Ovary (tissue), 9 donors: ENCODE data around the gene EIF5A. TPM values are rescaled to one million over a fixed set of nuclear protein-coding genes. Genes with fewer than 3 reads are reported as not detected.

Experiments
- DNase-seq, 5 donors: peaks; one replicate each; pipeline ENCODE4 v3.0.0-alpha.2; 2019 to 2020
- H3K27ac ChIP-seq, 2 donors: fragments of 200-600 bp; one replicate each; pipeline versions ENCODE4 v1.5.1 to v1.8.0; 2019 to 2022
- H3K27me3 ChIP-seq: fragments of 200-600 bp; one replicate; pipeline ENCODE4 v1.8.0; 2022
- H3K36me3 ChIP-seq: fragments of 200-600 bp; sonication (generic); one replicate; pipeline ENCODE4 v1.5.1; 2019
- H3K4me1 ChIP-seq: one replicate; pipeline ENCODE4 v1.8.1; 2013; ENCODE audit warnings: mild to moderate bottlenecking, moderate library complexity; ENCODE audit not compliant: insufficient read depth
- H3K4me3 ChIP-seq: fragments of 200-600 bp; sonication (generic); one replicate; pipeline ENCODE4 v1.5.1; 2017
- H3K9me3 ChIP-seq, 2 donors: fragments of 200-600 bp in 1 of 2; sonication (generic) in 1 of 2; one replicate each; pipeline versions ENCODE4 v1.5.1 to v1.8.1; 2013 to 2019; ENCODE audit warnings: mild to moderate bottlenecking in 1 of 2, moderate library complexity in 1 of 2
- EP300 ChIP-seq: sonication (generic); formaldehyde crosslinking; IDR thresholded peaks from one replicate; pipeline ENCODE4 v1.6.1; 2017; ENCODE audit warnings: antibody characterized with exemption
- POLR2A ChIP-seq: fragments of 450-650 bp; IDR thresholded peaks from one replicate; pipeline ENCODE4 v1.6.1; 2017; ENCODE audit warnings: antibody characterized with exemption, mild to moderate bottlenecking, moderate library complexity
- WGBS, 3 donors: extraction: QIAGEN DNeasy Blood & Tissue Kit in 1 of 3; methylation state at CpG; one replicate each; pipeline versions ENCODE4 v1.1.5 to v1.1.7; 2013 to 2017; 5-methylcytosine and 5-hydroxymethylcytosine counted together
- intact Hi-C, 4 donors: fragments of 100-400 bp; cut with DNase I; formaldehyde crosslinking; loops; one replicate each; pipeline versions ENCODE4 v1.11.0 to v1.15.1; 2022 to 2023
- polyA plus RNA-seq, 2 donors: library from polyadenylated mRNA; stranded (reverse); fragments of 200-250 nt in 1 of 2; fragments of 350-450 nt in 1 of 2; fragmentation: Illumina TruSeq in 1 of 2; extraction: RNeasy Lipid Tissue Mini Kit (QIAGEN cat#74804) in 1 of 2; gene quantifications; one replicate each; pipeline ENCODE4 v1.2.3, GENCODE V29; 2013 to 2014
- total RNA-seq, 7 donors: library from RNA; depleted of rRNA in 2 of 7; stranded (reverse); fragments of >200 nt in 2 of 7; fragmentation: NEBNext Ultra II Directional in 3 of 7; extraction: Animal tissue kit (Norgen Biotek cat#: 25700) in 3 of 7; gene quantifications; one replicate each; pipeline versions ENCODE4 v1.1.0 to v1.2.4, GENCODE V29; 2016 to 2023
- TF ChIP-seq, protein P1 (sequence below), 3 donors: fragments of 450-650 bp in 2 of 3; fragments of 200-600 bp in 1 of 3; IDR thresholded peaks; one replicate each; pipeline versions ENCODE4 v1.5.1 to v1.8.0; 2016 to 2022; ENCODE audit warnings: antibody characterized with exemption in 3 of 3, mild to moderate bottlenecking in 1 of 3
- donor health status: DM: no; HTN: no; CAD: no; lungs with moderate emphysema.
- donor health status: DM: no; HTN: no; CAD: no.
- donor health status: Bipolar disorder and iron deficiency.
- donor health status: DM: yes; HTN: yes; CAD: no.
- donor health status: DM: no; HTN: no; CAD: no.
- donor health status: DM: yes; HTN: yes; CAD: no.

The EIF5A gene
- total and polyA plus RNA-seq, 9 donors = 55.9 to 302 (median 229) TPM

DNA sequence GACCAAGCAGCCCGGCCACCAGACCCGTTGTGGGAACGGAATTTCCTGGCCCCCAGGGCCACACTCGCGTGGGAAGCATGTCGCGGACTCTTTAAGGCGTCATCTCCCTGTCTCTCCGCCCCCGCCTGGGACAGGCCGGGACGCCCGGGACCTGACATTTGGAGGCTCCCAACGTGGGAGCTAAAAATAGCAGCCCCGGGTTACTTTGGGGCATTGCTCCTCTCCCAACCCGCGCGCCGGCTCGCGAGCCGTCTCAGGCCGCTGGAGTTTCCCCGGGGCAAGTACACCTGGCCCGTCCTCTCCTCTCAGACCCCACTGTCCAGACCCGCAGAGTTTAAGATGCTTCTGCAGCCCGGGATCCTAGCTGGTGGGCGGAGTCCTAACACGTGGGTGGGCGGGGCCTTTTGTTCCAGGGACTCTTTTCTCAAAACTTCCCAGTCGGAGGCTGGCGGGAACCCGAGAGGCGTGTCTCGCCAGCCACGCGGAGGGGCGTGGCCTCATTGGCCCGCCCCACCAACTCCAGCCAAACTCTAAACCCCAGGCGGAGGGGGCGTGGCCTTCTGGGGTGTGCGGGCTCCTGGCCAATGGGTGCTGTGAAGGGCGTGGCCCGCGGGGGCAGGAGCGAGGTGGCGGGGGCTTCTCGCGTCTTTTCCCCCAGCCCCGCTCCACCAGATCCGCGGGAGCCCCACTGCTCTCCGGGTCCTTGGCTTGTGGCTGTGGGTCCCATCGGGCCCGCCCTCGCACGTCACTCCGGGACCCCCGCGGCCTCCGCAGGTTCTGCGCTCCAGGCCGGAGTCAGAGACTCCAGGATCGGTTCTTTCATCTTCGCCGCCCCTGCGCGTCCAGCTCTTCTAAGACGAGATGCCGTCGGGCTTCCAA lies 26.1 kb upstream of the EIF5A start, which contains the start of gene SLC2A4:
SLC2A4 (plus strand) TSS at position 645 of the 879 bp plus-strand sequence; CDS start at position 862, 217 bp downstream.
- intact Hi-C loops = loop anchor here (1.0 to 5.0 kb wide), 4 partner anchors 13 to 66 kb away; partner anchors contain the start of gene YBX2 (in 1 of the 4)
- 0% methylated on average over 59 to 71 of the region's 71 CpGs for WGBS, 3 donors
- H3K4me3 ChIP-seq = peak within 1 kb of the TSS; percentile 37
- H3K27me3 ChIP-seq = no peaks in the 10 kb centered on the region
- H3K36me3 ChIP-seq = no peaks in the 10 kb centered on the region
- H3K27ac ChIP-seq = peak within 1 kb of the TSS; percentile 44 to 62
- TF ChIP-seq POLR2A (no peak), EP300 (no peak)
- TF ChIP-seq, protein P1, sequence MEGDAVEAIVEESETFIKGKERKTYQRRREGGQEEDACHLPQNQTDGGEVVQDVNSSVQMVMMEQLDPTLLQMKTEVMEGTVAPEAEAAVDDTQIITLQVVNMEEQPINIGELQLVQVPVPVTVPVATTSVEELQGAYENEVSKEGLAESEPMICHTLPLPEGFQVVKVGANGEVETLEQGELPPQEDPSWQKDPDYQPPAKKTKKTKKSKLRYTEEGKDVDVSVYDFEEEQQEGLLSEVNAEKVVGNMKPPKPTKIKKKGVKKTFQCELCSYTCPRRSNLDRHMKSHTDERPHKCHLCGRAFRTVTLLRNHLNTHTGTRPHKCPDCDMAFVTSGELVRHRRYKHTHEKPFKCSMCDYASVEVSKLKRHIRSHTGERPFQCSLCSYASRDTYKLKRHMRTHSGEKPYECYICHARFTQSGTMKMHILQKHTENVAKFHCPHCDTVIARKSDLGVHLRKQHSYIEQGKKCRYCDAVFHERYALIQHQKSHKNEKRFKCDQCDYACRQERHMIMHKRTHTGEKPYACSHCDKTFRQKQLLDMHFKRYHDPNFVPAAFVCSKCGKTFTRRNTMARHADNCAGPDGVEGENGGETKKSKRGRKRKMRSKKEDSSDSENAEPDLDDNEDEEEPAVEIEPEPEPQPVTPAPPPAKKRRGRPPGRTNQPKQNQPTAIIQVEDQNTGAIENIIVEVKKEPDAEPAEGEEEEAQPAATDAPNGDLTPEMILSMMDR (IDR thresholded peaks at IDR 0.05) = no peak
- peak; percentile 94 to 98 (median 98) for DNase-seq
- H3K4me1 ChIP-seq = peaks cover 6% of the 10 kb centered on the region
- no peaks in the 10 kb centered on the region for H3K9me3 ChIP-seq

DNA sequence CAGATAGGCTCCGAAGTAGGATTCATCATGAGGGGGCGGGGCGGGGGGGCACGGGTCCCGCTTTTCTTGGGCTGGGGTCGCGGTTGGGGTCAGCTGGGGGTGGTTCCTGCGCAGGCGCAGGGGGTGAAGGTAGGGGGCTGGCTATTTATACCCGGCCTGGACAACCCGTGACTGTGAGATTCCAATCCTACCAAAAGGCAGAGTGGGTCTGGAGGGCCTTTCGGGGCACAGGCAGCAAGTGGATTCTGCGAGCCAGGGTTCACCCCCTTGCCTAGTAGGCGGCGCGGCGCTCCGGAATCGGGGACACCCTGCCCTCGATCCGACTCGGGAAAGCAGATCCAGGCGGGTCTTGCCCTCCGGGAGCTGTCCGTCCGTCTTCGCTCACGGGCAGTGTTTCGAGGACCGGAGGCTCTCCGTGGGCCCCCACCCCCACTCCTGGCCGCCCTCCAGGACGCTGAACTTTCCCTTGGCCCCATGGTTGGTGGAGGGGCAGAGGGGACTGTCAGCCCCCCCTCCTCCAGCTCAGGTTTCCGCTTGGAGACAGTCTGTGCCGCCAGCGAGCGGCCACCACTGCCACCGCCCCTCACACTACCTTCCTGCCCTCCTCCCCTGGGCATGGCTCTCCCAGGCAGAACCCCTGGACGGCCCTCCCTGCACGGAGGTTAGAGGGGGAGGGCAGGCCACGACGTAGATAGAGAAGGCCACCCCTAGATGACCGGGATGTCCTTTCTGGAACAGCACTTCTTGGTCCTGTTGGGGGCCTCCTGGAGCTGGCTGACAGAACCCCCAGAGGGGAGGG lies 25.3 kb upstream of the EIF5A start:
- WGBS, 3 donors = 5 to 9% (median 6%) methylated on average over 42 to 43 of the region's 43 CpGs
- intact Hi-C loops = loop anchor here (1.0 to 5.0 kb wide), 4 partner anchors 13 to 65 kb away; partner anchors contain the start of gene YBX2 (in 1 of the 4)
- peak overlapping the region; percentile 44 to 48 for H3K27ac ChIP-seq
- no peaks in the 10 kb centered on the region for H3K36me3 ChIP-seq
- peaks cover 6% of the 10 kb centered on the region for H3K4me1 ChIP-seq
- no peaks in the 10 kb centered on the region for H3K9me3 ChIP-seq
- TF ChIP-seq, protein P1 (IDR thresholded peaks at IDR 0.05) = no peak
- TF ChIP-seq POLR2A (no peak), EP300 (no peak)
- peak; percentile 34 to 76 (median 71) for DNase-seq
- no peaks in the 10 kb centered on the region for H3K27me3 ChIP-seq
- H3K4me3 ChIP-seq = peak overlapping the region; percentile 37

DNA sequence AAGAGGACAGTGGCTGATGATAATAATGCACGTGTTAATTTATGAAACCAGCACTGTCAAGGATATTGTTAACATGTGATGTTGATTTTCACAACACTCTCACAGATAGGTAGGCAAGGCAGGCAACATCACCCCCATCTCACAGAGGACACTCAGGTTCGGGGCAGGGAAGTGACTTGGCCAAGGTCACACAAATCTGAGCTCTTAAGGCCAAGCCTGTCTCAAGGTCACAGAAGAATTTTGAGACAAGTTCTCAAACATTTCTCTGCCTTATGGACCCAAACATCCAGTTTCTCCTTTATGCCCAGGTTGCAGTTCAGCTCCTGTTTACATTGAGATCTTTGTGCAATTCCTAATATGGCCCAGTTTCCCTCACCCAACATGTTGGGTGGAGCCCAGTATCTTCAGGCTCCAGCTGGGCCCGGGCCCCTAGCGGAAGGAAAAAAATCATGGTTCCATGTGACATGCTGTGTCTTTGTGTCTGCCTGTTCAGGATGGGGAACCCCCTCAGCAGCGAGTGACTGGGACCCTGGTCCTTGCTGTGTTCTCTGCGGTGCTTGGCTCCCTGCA lies 24.6 kb upstream of the EIF5A start:
- Histone ChIP-seq H3K36me3 (no peaks in the 10 kb centered on the region), H3K9me3 (no peaks in the 10 kb centered on the region), H3K27me3 (no peaks in the 10 kb centered on the region), H3K4me3 (no peak overlapping the region), H3K27ac (no peak overlapping the region), H3K4me1 (peaks cover 6% of the 10 kb centered on the region)
- TF ChIP-seq, protein P1 (IDR thresholded peaks at IDR 0.05) = no peak
- no peak for TF ChIP-seq EP300
- WGBS, 3 donors = 52 to 54% (median 53%) methylated on average over 6 of the region's 6 CpGs
- intact Hi-C loops = loop anchor here in 1 of 4 donors (5.0 kb wide), 1 partner anchor 64 kb away; no protein-coding TSS in a partner anchor
- no peak for DNase-seq
